H1 (cell line): ENCODE results near the gene FASTK. TPM values are rescaled to one million over a fixed set of nuclear protein-coding genes. Genes with fewer than 3 reads are reported as not detected.

ENCODE experiments used
- BACH1 ChIP-seq: IDR thresholded peaks from 2 replicates; pipeline ENCODE4 v1.6.1; 2012; ENCODE audit warnings: low read length, improper control_type of control experiment
- BCL11A ChIP-seq, 2 experiments: IDR thresholded peaks; one replicate each; pipeline ENCODE4 v1.6.1; 2011; ENCODE audit warnings: low read depth in 2 of 2, low read length in 2 of 2, mild to moderate bottlenecking in 2 of 2
- BRCA1 ChIP-seq: IDR thresholded peaks from 2 replicates; pipeline ENCODE4 v1.6.1; 2012; ENCODE audit warnings: low read depth, low read length, improper control_type of control experiment
- GTF2F1 ChIP-seq: IDR thresholded peaks from 2 replicates; pipeline ENCODE4 v1.6.1; 2012; ENCODE audit warnings: low read depth, low read length, improper control_type of control experiment, borderline replicate concordance
- JUND ChIP-seq: IDR thresholded peaks from 2 replicates; pipeline ENCODE4 v1.6.1; 2011; ENCODE audit warnings: mild to moderate bottlenecking, improper control_type of control experiment, low read length
- NRF1 ChIP-seq: IDR thresholded peaks from 2 replicates; pipeline ENCODE4 v1.6.1; 2011; ENCODE audit warnings: mild to moderate bottlenecking, low read depth, low read length, improper control_type of control experiment
- PHF8 ChIP-seq: fragments of 200-600 bp; sonication (generic); conservative IDR thresholded peaks from 2 replicates; pipeline ENCODE4 v1.7.1; 2012; ENCODE audit warnings: low read depth, mild to moderate bottlenecking, inconsistent platforms, low read length, moderate library complexity
- POLR2A ChIP-seq, 2 experiments: IDR thresholded peaks; 1 replicate in 1 of 2; 2 replicates in 1 of 2; pipeline ENCODE4 v1.6.1; 2011; ENCODE audit warnings: low read depth in 2 of 2, low read length in 2 of 2, mild to moderate bottlenecking in 2 of 2; ENCODE audit errors: control extremely low read depth in 1 of 2
- POU5F1 ChIP-seq: IDR thresholded peaks from 2 replicates; pipeline ENCODE4 v1.6.1; 2011; ENCODE audit warnings: low read depth, mild to moderate bottlenecking, low read length, moderate library complexity
- SAP30 ChIP-seq: fragments of 300-600 bp; sonication (generic); IDR thresholded peaks from 2 replicates; pipeline ENCODE4 v1.7.1; 2012; ENCODE audit warnings: low read length, moderate library complexity, mild to moderate bottlenecking, inconsistent platforms; ENCODE audit not compliant: insufficient read depth, insufficient replicate concordance
- SIX5 ChIP-seq: IDR thresholded peaks from 2 replicates; pipeline ENCODE4 v1.6.1; 2011; ENCODE audit warnings: mild to moderate bottlenecking, low read depth, low read length
- SRF ChIP-seq: IDR thresholded peaks from 2 replicates; pipeline ENCODE4 v1.6.1; 2011; ENCODE audit warnings: mild to moderate bottlenecking, low read depth, low read length, moderate library complexity
- TCF12 ChIP-seq: IDR thresholded peaks from 2 replicates; pipeline ENCODE4 v1.6.1; 2011; ENCODE audit warnings: low read depth, mild to moderate bottlenecking, low read length
- TEAD4 ChIP-seq: IDR thresholded peaks from 2 replicates; pipeline ENCODE4 v1.6.1; 2012; ENCODE audit warnings: low read depth, low read length, inconsistent platforms, mixed read lengths
- polyA plus RNA-seq, 7 experiments: library from polyadenylated mRNA; depleted of rRNA in 3 of 7; stranded (reverse) in 5 of 7; unstranded in 2 of 7; fragments of >200 nt in 5 of 7; fragments of 200-250 nt in 2 of 7; gene quantifications; 1 replicate in 5 of 7; 2 replicates in 1 of 7; 4 replicates in 1 of 7; pipeline versions ENCODE4 v1.2.1 to v1.2.3, GENCODE V29; 2011 to 2013; ENCODE audit warnings: missing spikeins in 2 of 7, mixed read lengths in 2 of 7
- total RNA-seq: library from RNA; stranded (reverse); fragmentation: NEBNext Ultra II Directional; extraction: Animal tissue kit (Norgen Biotek cat#: 25700); gene quantifications from 2 replicates; pipeline ENCODE4 v1.2.1, GENCODE V29; 2021
- TF ChIP-seq, protein P1 (sequence below), 3 experiments: IDR thresholded peaks; 1 replicate in 2 of 3; 2 replicates in 1 of 3; pipeline versions ENCODE4 v1.5.1 to v1.6.1; 2011; ENCODE audit warnings: low read length in 3 of 3, mild to moderate bottlenecking in 3 of 3, inconsistent platforms in 2 of 3, low read depth in 1 of 3, moderate library complexity in 1 of 3; ENCODE audit not compliant: insufficient read depth in 1 of 3; ENCODE audit errors: control extremely low read depth in 1 of 3
- TF ChIP-seq, protein P2 (sequence below): IDR thresholded peaks from 2 replicates; pipeline ENCODE4 v1.6.1; 2012; ENCODE audit warnings: low read length, inconsistent platforms
- TF ChIP-seq, protein P3 (sequence below): IDR thresholded peaks from 2 replicates; pipeline ENCODE4 v1.6.1; 2011; ENCODE audit warnings: low read length, improper control_type of control experiment
- TF ChIP-seq, protein P4 (sequence below): IDR thresholded peaks from 2 replicates; pipeline ENCODE4 v1.6.1; 2012; ENCODE audit warnings: inconsistent platforms

Gene FASTK
- total and polyA plus RNA-seq, 2 of the 8 experiments (the other 6 are each of a cell fraction or from before 2014, with no cell fraction given): 39.4 to 84.0 TPM

DNA sequence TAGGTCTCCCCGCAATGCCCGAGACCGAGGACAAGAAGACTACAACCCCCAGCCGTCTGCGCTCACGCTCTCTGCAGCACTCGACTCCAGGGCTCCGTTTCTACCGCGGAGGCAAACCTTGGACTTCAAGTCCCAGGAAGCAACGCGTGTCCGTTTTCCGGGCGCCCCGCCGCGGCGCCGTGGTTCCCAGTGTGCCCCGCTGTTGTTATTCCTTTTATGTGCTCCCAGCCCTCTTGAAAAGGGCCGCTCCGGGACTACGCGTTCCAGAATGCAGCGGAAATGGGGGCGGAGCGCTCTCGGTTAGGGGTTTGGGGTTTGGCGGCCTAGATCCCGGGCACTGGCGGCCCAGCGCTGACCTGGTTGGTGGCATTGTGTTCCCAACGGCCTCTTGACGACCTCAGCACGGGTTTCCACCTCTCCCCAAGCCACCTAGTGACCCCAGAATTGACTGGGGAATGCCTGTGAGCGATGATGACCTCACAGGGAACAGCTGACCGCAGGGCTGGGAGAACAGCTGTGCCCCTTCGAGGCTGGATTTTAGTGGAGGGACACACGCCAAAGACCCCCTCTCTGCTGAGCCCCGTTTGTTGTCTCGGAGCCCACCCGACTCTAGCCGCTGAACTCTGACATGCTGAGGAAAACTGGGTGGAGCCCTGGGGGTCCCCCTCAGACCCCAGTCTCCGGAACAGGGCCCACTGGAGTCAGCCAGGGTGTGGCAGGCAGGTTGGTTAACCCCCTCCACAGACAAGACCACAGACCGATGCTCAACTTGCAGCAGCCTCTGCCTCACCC is 22.4 kb downstream of the FASTK start (continued):
- TF ChIP-seq, protein P1, sequence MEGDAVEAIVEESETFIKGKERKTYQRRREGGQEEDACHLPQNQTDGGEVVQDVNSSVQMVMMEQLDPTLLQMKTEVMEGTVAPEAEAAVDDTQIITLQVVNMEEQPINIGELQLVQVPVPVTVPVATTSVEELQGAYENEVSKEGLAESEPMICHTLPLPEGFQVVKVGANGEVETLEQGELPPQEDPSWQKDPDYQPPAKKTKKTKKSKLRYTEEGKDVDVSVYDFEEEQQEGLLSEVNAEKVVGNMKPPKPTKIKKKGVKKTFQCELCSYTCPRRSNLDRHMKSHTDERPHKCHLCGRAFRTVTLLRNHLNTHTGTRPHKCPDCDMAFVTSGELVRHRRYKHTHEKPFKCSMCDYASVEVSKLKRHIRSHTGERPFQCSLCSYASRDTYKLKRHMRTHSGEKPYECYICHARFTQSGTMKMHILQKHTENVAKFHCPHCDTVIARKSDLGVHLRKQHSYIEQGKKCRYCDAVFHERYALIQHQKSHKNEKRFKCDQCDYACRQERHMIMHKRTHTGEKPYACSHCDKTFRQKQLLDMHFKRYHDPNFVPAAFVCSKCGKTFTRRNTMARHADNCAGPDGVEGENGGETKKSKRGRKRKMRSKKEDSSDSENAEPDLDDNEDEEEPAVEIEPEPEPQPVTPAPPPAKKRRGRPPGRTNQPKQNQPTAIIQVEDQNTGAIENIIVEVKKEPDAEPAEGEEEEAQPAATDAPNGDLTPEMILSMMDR (IDR thresholded peaks at IDR 0.05; ENCODE audit: control extremely low read depth in 1 of 3, insufficient read depth in 1 of 3, low read depth in 1 of 3, low read length in 3 of 3): no peak
- no peak for TF ChIP-seq NRF1
- TF ChIP-seq POLR2A (IDR thresholded peaks at IDR 0.05; ENCODE audit: control extremely low read depth in 1 of 2, low read depth in 2 of 2, low read length in 2 of 2): peak in 1 of 2 experiments; percentile 49; a peak in 1 of 3 replicates
- TF ChIP-seq TEAD4: 0 out of 2 replicates have a peak, but pooled peaks have one; percentile 21
- TF ChIP-seq SRF: peak; percentile 54; the same call in 1 of the 2 replicates
- peak; percentile 94 for TF ChIP-seq SIX5
- TF ChIP-seq, protein P2, sequence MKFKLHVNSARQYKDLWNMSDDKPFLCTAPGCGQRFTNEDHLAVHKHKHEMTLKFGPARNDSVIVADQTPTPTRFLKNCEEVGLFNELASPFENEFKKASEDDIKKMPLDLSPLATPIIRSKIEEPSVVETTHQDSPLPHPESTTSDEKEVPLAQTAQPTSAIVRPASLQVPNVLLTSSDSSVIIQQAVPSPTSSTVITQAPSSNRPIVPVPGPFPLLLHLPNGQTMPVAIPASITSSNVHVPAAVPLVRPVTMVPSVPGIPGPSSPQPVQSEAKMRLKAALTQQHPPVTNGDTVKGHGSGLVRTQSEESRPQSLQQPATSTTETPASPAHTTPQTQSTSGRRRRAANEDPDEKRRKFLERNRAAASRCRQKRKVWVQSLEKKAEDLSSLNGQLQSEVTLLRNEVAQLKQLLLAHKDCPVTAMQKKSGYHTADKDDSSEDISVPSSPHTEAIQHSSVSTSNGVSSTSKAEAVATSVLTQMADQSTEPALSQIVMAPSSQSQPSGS: no peak; the same call in 1 of the 2 replicates
- no peak for TF ChIP-seq BRCA1
- no peak for TF ChIP-seq BACH1
- 0 out of 2 replicates have a peak, but pooled peaks have one; percentile 51 for TF ChIP-seq TCF12
- no peak for TF ChIP-seq BCL11A (IDR thresholded peaks at IDR 0.05; ENCODE audit: low read depth in 2 of 2, low read length in 2 of 2)
- no peak for TF ChIP-seq POU5F1
- 0 out of 2 replicates have a peak, but pooled peaks have one; percentile 37 for TF ChIP-seq PHF8
- no peak for TF ChIP-seq GTF2F1
- TF ChIP-seq SAP30: no peak
- TF ChIP-seq JUND: no peak
- TF ChIP-seq, protein P3, sequence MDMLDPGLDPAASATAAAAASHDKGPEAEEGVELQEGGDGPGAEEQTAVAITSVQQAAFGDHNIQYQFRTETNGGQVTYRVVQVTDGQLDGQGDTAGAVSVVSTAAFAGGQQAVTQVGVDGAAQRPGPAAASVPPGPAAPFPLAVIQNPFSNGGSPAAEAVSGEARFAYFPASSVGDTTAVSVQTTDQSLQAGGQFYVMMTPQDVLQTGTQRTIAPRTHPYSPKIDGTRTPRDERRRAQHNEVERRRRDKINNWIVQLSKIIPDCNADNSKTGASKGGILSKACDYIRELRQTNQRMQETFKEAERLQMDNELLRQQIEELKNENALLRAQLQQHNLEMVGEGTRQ: no peak
- TF ChIP-seq, protein P4, sequence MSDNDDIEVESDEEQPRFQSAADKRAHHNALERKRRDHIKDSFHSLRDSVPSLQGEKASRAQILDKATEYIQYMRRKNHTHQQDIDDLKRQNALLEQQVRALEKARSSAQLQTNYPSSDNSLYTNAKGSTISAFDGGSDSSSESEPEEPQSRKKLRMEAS: 0 out of 2 replicates have a peak, but pooled peaks have one; percentile 13
